ENCODE data around the gene SECISBP2.

The SECISBP2 gene

DNA sequence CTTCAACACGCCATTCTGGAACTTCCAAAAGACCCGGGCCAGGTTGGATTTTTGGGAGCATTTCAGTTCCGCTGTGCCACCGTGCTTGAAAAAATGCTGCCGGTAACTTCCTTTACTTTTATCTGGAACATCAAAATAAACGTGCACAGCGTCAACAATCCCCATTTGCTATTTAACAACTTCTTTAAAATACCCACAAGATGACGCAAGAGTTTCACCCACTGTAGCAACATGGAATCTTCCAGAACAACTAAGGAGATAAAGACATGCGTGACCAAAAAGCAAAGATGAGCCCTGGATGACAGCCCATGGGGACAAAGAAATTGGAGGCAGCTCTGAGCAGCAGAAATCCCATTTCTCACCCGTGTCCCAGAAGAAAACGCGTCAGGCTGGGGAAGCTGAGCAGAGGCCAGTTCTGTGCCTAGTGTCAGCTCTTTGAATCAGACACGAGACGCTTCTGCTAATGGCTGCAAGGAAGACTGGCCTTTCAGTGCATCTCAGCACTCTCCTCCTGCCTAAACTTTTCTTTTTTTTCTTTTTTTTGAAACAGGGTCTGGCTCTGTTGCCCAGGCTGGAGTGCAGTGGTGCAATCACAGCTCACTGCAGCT, 61.3 kb downstream of the SECISBP2 start:
- no peak for TF ChIP-seq POLR2AphosphoS5 (IDR thresholded peaks at IDR 0.05; ENCODE audit: low read depth, low read length)
- no peak for TF ChIP-seq TAF1 (IDR thresholded peaks at IDR 0.05; ENCODE audit: borderline replicate concordance, insufficient read depth, low read length)
- TF ChIP-seq, protein P1, sequence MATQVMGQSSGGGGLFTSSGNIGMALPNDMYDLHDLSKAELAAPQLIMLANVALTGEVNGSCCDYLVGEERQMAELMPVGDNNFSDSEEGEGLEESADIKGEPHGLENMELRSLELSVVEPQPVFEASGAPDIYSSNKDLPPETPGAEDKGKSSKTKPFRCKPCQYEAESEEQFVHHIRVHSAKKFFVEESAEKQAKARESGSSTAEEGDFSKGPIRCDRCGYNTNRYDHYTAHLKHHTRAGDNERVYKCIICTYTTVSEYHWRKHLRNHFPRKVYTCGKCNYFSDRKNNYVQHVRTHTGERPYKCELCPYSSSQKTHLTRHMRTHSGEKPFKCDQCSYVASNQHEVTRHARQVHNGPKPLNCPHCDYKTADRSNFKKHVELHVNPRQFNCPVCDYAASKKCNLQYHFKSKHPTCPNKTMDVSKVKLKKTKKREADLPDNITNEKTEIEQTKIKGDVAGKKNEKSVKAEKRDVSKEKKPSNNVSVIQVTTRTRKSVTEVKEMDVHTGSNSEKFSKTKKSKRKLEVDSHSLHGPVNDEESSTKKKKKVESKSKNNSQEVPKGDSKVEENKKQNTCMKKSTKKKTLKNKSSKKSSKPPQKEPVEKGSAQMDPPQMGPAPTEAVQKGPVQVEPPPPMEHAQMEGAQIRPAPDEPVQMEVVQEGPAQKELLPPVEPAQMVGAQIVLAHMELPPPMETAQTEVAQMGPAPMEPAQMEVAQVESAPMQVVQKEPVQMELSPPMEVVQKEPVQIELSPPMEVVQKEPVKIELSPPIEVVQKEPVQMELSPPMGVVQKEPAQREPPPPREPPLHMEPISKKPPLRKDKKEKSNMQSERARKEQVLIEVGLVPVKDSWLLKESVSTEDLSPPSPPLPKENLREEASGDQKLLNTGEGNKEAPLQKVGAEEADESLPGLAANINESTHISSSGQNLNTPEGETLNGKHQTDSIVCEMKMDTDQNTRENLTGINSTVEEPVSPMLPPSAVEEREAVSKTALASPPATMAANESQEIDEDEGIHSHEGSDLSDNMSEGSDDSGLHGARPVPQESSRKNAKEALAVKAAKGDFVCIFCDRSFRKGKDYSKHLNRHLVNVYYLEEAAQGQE (IDR thresholded peaks at IDR 0.05; ENCODE audit: insufficient read depth in 1 of 2, low read depth in 2 of 2, low read length in 2 of 2), result no peak
- TF ChIP-seq FOXP2 (optimal IDR thresholded peaks at IDR 0.05; ENCODE audit: borderline replicate concordance, extremely low read depth, extremely low read length, insufficient read depth), result no peak
- TF ChIP-seq SIN3A (IDR thresholded peaks at IDR 0.05; ENCODE audit: borderline replicate concordance, insufficient read depth, low read length), result no peak

- TF ChIP-seq SIN3A (IDR thresholded peaks at IDR 0.05; ENCODE audit: borderline replicate concordance, insufficient read depth, low read length) (no peak), TAF1 (IDR thresholded peaks at IDR 0.05; ENCODE audit: borderline replicate concordance, insufficient read depth, low read length) (no peak), FOXP2 (optimal IDR thresholded peaks at IDR 0.05; ENCODE audit: borderline replicate concordance, extremely low read depth, extremely low read length, insufficient read depth) (no peak), POLR2AphosphoS5 (IDR thresholded peaks at IDR 0.05; ENCODE audit: low read depth, low read length) (no peak)
- TF ChIP-seq, protein P1 (IDR thresholded peaks at IDR 0.05; ENCODE audit: insufficient read depth in 1 of 2, low read depth in 2 of 2, low read length in 2 of 2), result no peak
Observed at GRCh38 chr9:89380437-89381307, 62.4 kb downstream of the SECISBP2 start.

- TF ChIP-seq, protein P1 (IDR thresholded peaks at IDR 0.05; ENCODE audit: insufficient read depth in 1 of 2, low read depth in 2 of 2, low read length in 2 of 2), result no peak
- no peak for TF ChIP-seq POLR2AphosphoS5 (IDR thresholded peaks at IDR 0.05; ENCODE audit: low read depth, low read length)
- no peak for TF ChIP-seq TAF1 (IDR thresholded peaks at IDR 0.05; ENCODE audit: borderline replicate concordance, insufficient read depth, low read length)
- no peak for TF ChIP-seq FOXP2 (optimal IDR thresholded peaks at IDR 0.05; ENCODE audit: borderline replicate concordance, extremely low read depth, extremely low read length, insufficient read depth)
- TF ChIP-seq SIN3A (IDR thresholded peaks at IDR 0.05; ENCODE audit: borderline replicate concordance, insufficient read depth, low read length), result no peak
Observed at GRCh38 chr9:89381308-89381609, 63.0 kb downstream of the SECISBP2 start.

DNA sequence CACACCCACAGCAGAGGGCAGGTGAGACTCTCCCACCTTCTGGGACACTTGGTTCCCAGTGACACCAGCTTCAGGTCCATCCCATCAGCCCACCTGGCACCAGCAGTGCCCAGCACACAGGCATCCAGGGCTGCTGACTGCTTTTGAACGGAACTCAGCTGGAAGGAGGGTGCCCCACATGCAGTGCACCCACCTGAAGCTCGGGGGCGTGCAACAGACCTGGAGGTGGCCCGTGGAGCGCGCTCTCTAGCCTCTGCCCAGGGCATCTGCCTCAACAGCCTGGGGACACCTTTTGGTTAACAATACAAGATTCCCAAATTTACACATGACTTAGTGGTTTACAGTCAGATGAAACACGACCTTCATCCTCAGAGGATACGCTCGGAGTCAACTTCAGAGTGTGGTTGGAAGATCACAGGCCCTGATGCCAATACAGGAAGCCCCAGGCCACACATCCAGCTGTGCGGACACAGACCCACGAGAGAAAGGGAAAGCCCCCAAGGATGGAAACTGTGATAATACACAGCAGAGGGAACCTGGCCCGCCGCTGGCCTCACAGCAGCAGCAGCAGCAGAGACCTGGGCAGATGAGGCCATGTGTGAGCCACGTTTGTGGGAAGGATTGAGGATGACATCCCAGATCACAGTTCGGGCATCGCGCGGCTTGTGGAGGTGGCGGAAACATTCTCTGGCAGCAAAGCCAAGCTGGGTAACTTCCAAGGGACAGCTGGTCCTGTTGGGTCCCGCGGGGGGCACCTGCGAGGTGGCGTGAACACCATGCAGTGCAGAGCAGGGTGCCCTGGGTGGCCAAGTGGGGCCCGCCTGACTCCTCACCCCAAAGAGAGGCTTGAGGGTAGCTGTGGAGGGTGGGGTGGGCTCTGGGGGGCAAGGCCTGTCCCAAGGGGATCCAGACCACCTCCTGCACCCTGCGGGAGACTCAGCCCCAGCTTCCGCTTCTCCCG, 64.0 kb downstream of the SECISBP2 start:
- TF ChIP-seq POLR2AphosphoS5 (IDR thresholded peaks at IDR 0.05; ENCODE audit: low read depth, low read length), result no peak
- TF ChIP-seq TAF1 (IDR thresholded peaks at IDR 0.05; ENCODE audit: borderline replicate concordance, insufficient read depth, low read length), result no peak
- TF ChIP-seq, protein P1 (IDR thresholded peaks at IDR 0.05; ENCODE audit: insufficient read depth in 1 of 2, low read depth in 2 of 2, low read length in 2 of 2), result no peak
- no peak for TF ChIP-seq FOXP2 (optimal IDR thresholded peaks at IDR 0.05; ENCODE audit: borderline replicate concordance, extremely low read depth, extremely low read length, insufficient read depth)
- TF ChIP-seq SIN3A (IDR thresholded peaks at IDR 0.05; ENCODE audit: borderline replicate concordance, insufficient read depth, low read length), result no peak
